ENCODE data around the gene TIFAB.

DNA sequence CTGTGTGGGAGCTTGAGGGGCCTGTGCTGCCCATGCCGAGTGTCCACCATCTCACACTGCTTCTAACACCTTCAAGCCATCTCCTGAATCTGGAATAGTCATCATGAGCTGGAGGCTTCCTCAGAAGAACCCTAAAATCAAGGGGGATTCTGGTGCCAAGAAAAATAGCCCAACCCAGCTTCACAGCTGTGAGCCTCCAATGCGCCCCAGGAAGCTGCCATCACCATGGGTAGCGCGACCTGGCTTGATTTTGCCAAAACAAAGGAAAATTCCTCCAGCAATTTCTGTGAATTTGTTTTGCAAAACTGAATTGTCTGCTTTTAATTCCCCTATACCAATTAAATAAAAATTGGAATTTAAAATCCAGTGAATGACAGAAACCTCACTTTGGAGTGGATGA is 6.2 kb upstream of the TIFAB start:
- TF ChIP-seq, protein P1, sequence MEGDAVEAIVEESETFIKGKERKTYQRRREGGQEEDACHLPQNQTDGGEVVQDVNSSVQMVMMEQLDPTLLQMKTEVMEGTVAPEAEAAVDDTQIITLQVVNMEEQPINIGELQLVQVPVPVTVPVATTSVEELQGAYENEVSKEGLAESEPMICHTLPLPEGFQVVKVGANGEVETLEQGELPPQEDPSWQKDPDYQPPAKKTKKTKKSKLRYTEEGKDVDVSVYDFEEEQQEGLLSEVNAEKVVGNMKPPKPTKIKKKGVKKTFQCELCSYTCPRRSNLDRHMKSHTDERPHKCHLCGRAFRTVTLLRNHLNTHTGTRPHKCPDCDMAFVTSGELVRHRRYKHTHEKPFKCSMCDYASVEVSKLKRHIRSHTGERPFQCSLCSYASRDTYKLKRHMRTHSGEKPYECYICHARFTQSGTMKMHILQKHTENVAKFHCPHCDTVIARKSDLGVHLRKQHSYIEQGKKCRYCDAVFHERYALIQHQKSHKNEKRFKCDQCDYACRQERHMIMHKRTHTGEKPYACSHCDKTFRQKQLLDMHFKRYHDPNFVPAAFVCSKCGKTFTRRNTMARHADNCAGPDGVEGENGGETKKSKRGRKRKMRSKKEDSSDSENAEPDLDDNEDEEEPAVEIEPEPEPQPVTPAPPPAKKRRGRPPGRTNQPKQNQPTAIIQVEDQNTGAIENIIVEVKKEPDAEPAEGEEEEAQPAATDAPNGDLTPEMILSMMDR (IDR thresholded peaks at IDR 0.05), result no peak
- TF ChIP-seq POLR2A (IDR thresholded peaks at IDR 0.05), result no peak
